OCI-LY1 (cell line): ENCODE results near the gene IL36RN.

ENCODE experiments used
- H2AFZ ChIP-seq: fragments of 200-600 bp; sonication (generic), shearing (Covaris generic); 2 replicates; pipeline ENCODE4 v1.6.0; 2014; ENCODE audit warnings: antibody characterized with exemption, mild to moderate bottlenecking, low read length
- H3F3A ChIP-seq: fragments of 200-600 bp; sonication (generic), shearing (Covaris generic); 2 replicates; pipeline ENCODE4 v1.6.0; 2014; ENCODE audit warnings: mild to moderate bottlenecking, antibody characterized with exemption, low read length, moderate library complexity; ENCODE audit not compliant: insufficient read depth
- H3K27ac ChIP-seq: fragments of 200-600 bp; sonication (generic); 2 replicates; pipeline ENCODE4 v1.5.1; 2014; ENCODE audit warnings: low read length, mixed run types, mild to moderate bottlenecking, low read depth; ENCODE audit not compliant: poor library complexity, severe bottlenecking
- H3K27me3 ChIP-seq: fragments of 200-600 bp; sonication (generic); 2 replicates; pipeline ENCODE4 v1.6.0; 2014; ENCODE audit warnings: antibody characterized with exemption, mild to moderate bottlenecking, low read length, moderate library complexity; ENCODE audit not compliant: insufficient read depth
- H3K36me3 ChIP-seq: fragments of 200-600 bp; sonication (generic); 2 replicates; pipeline ENCODE4 v1.6.1; 2014; ENCODE audit warnings: mild to moderate bottlenecking, antibody characterized with exemption, low read length, moderate library complexity, mixed read lengths; ENCODE audit not compliant: insufficient read depth
- H3K4me1 ChIP-seq: fragments of 200-600 bp; sonication (generic); 2 replicates; pipeline ENCODE4 v1.5.1; 2014; ENCODE audit warnings: mild to moderate bottlenecking, low read length, moderate library complexity; ENCODE audit not compliant: insufficient read depth, severe bottlenecking
- H3K4me2 ChIP-seq: fragments of 200-600 bp; sonication (generic), shearing (Covaris generic); 2 replicates; pipeline ENCODE4 v1.6.1; 2014; ENCODE audit warnings: low read length
- H3K4me3 ChIP-seq: fragments of 200-600 bp; sonication (generic); 2 replicates; pipeline ENCODE4 v1.5.1; 2014; ENCODE audit warnings: low read length, low read depth, mild to moderate bottlenecking, mixed read lengths; ENCODE audit not compliant: poor library complexity, severe bottlenecking
- H3K79me2 ChIP-seq: fragments of 200-600 bp; shearing (Covaris generic); 2 replicates; pipeline ENCODE4 v1.6.1; 2016; ENCODE audit warnings: mixed run types, low read length, mixed read lengths; ENCODE audit not compliant: insufficient read depth
- H3K9ac ChIP-seq: fragments of 200-600 bp; sonication (generic), shearing (Covaris generic); 2 replicates; pipeline ENCODE4 v1.6.1; 2014; ENCODE audit warnings: mild to moderate bottlenecking, low read length, mixed read lengths
- H3K9me2 ChIP-seq: fragments of 200-600 bp; sonication (generic), shearing (Covaris generic); 2 replicates; pipeline ENCODE4 v1.6.1; 2014; ENCODE audit warnings: low read depth, mild to moderate bottlenecking, low read length, mixed read lengths
- H3K9me3 ChIP-seq: fragments of 200-600 bp; shearing (Covaris generic); 2 replicates; pipeline ENCODE4 v1.6.1; 2014; ENCODE audit warnings: low read length, mixed read lengths
- H4K20me1 ChIP-seq: fragments of 200-600 bp; sonication (generic), shearing (Covaris generic); 2 replicates; pipeline ENCODE4 v1.6.0; 2016; ENCODE audit warnings: mild to moderate bottlenecking, low read length; ENCODE audit not compliant: insufficient read depth
- CTCF ChIP-seq: fragments of 200-600 bp; sonication (generic), shearing (Covaris generic); IDR thresholded peaks from 2 replicates; pipeline ENCODE4 v1.5.1; 2017; ENCODE audit warnings: mild to moderate bottlenecking, antibody characterized with exemption, low read length, moderate library complexity, mixed read lengths
- EZH2 ChIP-seq: fragments of 200-600 bp; sonication (generic), shearing (Covaris generic); IDR thresholded peaks from 2 replicates; pipeline ENCODE4 v1.8.0; 2017; ENCODE audit warnings: borderline replicate concordance, mixed run types, mild to moderate bottlenecking, antibody characterized with exemption, low read length, moderate library complexity, mixed read lengths

IL36RN gene

GRCh38 chr2:113089916-113090315 lies 30.9 kb downstream of the IL36RN start:
- H3F3A ChIP-seq, result no peaks in the 10 kb centered on the region
- H3K9ac ChIP-seq, result no peak overlapping the region
- no peaks in the 10 kb centered on the region for H3K36me3 ChIP-seq
- H4K20me1 ChIP-seq, result no peaks in the 10 kb centered on the region
- no peak overlapping the region for H3K27ac ChIP-seq
- H3K4me2 ChIP-seq, result no peak overlapping the region
- H3K4me3 ChIP-seq, result no peak overlapping the region
- H3K27me3 ChIP-seq, result no peaks in the 10 kb centered on the region; the same call in 1 of the 2 replicates
- no peak for TF ChIP-seq EZH2
- no peak for TF ChIP-seq CTCF
- H3K79me2 ChIP-seq, result no peaks in the 10 kb centered on the region
- H3K9me2 ChIP-seq, result no peaks in the 10 kb centered on the region
- no peaks in the 10 kb centered on the region for H3K4me1 ChIP-seq
- no peak overlapping the region for H2AFZ ChIP-seq
- no peaks in the 10 kb centered on the region for H3K9me3 ChIP-seq

- H3K27me3 ChIP-seq, result no peaks in the 10 kb centered on the region; the same call in 1 of the 2 replicates
- H3F3A ChIP-seq, result no peaks in the 10 kb centered on the region
- no peaks in the 10 kb centered on the region for H3K36me3 ChIP-seq
- no peak overlapping the region for H3K4me2 ChIP-seq
- H3K79me2 ChIP-seq, result no peaks in the 10 kb centered on the region
- no peak overlapping the region for H3K27ac ChIP-seq
- H3K4me3 ChIP-seq, result no peak overlapping the region
- no peak overlapping the region for H2AFZ ChIP-seq
- TF ChIP-seq EZH2 (no peak), CTCF (no peak)
- H3K9me3 ChIP-seq, result no peaks in the 10 kb centered on the region
- H3K9ac ChIP-seq, result no peak overlapping the region
- no peaks in the 10 kb centered on the region for H3K4me1 ChIP-seq
- no peaks in the 10 kb centered on the region for H3K9me2 ChIP-seq
- H4K20me1 ChIP-seq, result no peaks in the 10 kb centered on the region
These were observed 32.4 kb downstream of the IL36RN start for GRCh38 chr2:113091231-113091896.

GRCh38 chr2:113092864-113093612 lies 34.0 kb downstream of the IL36RN start:
- H3K9me2 ChIP-seq, result no peaks in the 10 kb centered on the region
- no peaks in the 10 kb centered on the region for H3K27me3 ChIP-seq
- no peak overlapping the region for H3K4me3 ChIP-seq
- no peak overlapping the region for H3K9ac ChIP-seq
- no peaks in the 10 kb centered on the region for H3K79me2 ChIP-seq
- no peaks in the 10 kb centered on the region for H3K36me3 ChIP-seq
- H2AFZ ChIP-seq, result no peak overlapping the region
- no peaks in the 10 kb centered on the region for H3F3A ChIP-seq
- H3K27ac ChIP-seq, result no peak overlapping the region
- no peaks in the 10 kb centered on the region for H3K4me1 ChIP-seq
- H4K20me1 ChIP-seq, result no peaks in the 10 kb centered on the region
- H3K9me3 ChIP-seq, result no peaks in the 10 kb centered on the region
- no peak overlapping the region for H3K4me2 ChIP-seq
- TF ChIP-seq EZH2, result no peak
- TF ChIP-seq CTCF, result no peak
